ENCODE measurements around the gene CGB5. TPM values are rescaled to one million over a fixed set of nuclear protein-coding genes. Genes with fewer than 3 reads are reported as not detected.

CGB5 gene
- polyA plus RNA-seq, 1 of the 3 experiments (the other 2 are of a cell fraction) = 0.16 TPM

DNA sequence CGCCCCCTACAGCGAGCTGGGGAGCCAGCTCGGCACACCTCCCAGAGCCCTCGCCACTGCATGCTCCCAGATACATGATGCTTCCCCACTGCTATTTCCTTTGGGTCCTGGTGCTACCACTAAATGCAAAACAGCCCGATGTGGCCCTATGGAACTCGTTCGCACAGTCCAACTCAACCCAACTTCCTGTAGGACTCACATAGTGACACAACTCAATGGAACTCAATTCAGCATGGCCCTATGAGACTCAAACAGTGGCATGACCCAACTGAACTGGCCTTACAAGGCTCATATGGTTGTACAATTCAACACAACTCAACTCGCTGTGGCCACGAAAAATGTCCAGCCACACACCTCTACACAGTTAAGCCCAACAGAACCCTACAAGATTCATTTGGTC is 25.4 kb downstream of the CGB5 start:
- no peak overlapping the region for H2AFZ ChIP-seq (ENCODE audit: low read depth)
- CTCF ChIA-PET = interaction anchor here (1.4 to 2.6 kb wide), 6 partner anchors 9 to 140 kb away, joined by 5 to 14 read pairs (median 6); partner anchors contain the start of gene CGB7
- peak overlapping the region in 1 of 2 experiments; percentile 22; a peak in 1 of 4 replicates for H3K27ac ChIP-seq (ENCODE audit: low read depth in 2 of 2, low read length in 1 of 2)
- H3K9ac ChIP-seq = no peak overlapping the region
- TF ChIP-seq PBX3 (IDR thresholded peaks at IDR 0.05) = no peak
- TF ChIP-seq MEF2A (IDR thresholded peaks at IDR 0.05; ENCODE audit: borderline replicate concordance, low read depth) = no peak
- TF ChIP-seq JUND (IDR thresholded peaks at IDR 0.05) = no peak
- no peak for TF ChIP-seq EZH2phosphoT487 (IDR thresholded peaks at IDR 0.05; ENCODE audit: borderline replicate concordance, low read depth)
- DNase-seq = no peak
- H3K9me3 ChIP-seq = no peaks in the 10 kb centered on the region
- peaks cover 11% of the 10 kb centered on the region for H3F3A ChIP-seq (replicated peaks; ENCODE audit: insufficient read depth)
- peaks cover 8% of the 10 kb centered on the region; the same call in 1 of the 2 replicates for H3K27me3 ChIP-seq (ENCODE audit: insufficient read depth)
- no peak overlapping the region for H3K4me2 ChIP-seq
- H3K4me1 ChIP-seq (ENCODE audit: control insufficient read depth in 1 of 2, insufficient read depth in 2 of 2, low read depth in 1 of 2, low read length in 1 of 2) = peaks cover 0 to 8% of the 10 kb centered on the region in 2 experiments; a peak in 1 of 4 replicates
- no peaks in the 10 kb centered on the region for H4K20me1 ChIP-seq (ENCODE audit: insufficient read depth)
- no peaks in the 10 kb centered on the region for H3K9me2 ChIP-seq
- no peak overlapping the region for H3K4me3 ChIP-seq (ENCODE audit: low read depth in 2 of 2, low read length in 1 of 2)
- WGBS (ENCODE audit: low lambda C conversion rate) = 75% methylated on average over 7 of the region's 9 CpGs
- H3K36me3 ChIP-seq (replicated peaks in 1 of 2; ENCODE audit: control insufficient read depth in 1 of 2, insufficient read depth in 2 of 2, low read length in 1 of 2) = no peaks in the 10 kb centered on the region
- POLR2A ChIA-PET = no interaction called here
- peaks cover 3% of the 10 kb centered on the region; the same call in 1 of the 2 replicates for H3K79me2 ChIP-seq (ENCODE audit: insufficient read depth)

- no peaks in the 10 kb centered on the region; a peak in 1 of 4 replicates for H3K4me1 ChIP-seq (ENCODE audit: control insufficient read depth in 1 of 2, insufficient read depth in 2 of 2, low read depth in 1 of 2, low read length in 1 of 2)
- no peak overlapping the region for H3K4me2 ChIP-seq
- no peak overlapping the region for H3K9ac ChIP-seq
- H3K9me2 ChIP-seq = no peaks in the 10 kb centered on the region
- no peaks in the 10 kb centered on the region for H3K36me3 ChIP-seq (replicated peaks in 1 of 2; ENCODE audit: control insufficient read depth in 1 of 2, insufficient read depth in 2 of 2, low read length in 1 of 2)
- DNase-seq = no peak
- no peak overlapping the region for H3K4me3 ChIP-seq (ENCODE audit: low read depth in 2 of 2, low read length in 1 of 2)
- H3K27ac ChIP-seq (ENCODE audit: low read depth in 2 of 2, low read length in 1 of 2) = no peak overlapping the region
- 87% methylated on average over 21 of the region's 21 CpGs for WGBS (ENCODE audit: low lambda C conversion rate)
- TF ChIP-seq EP300 (IDR thresholded peaks at IDR 0.05; ENCODE audit: borderline replicate concordance in 1 of 2, low read depth in 1 of 2, low read length in 1 of 2) (no peak), NRF1 (IDR thresholded peaks at IDR 0.05; ENCODE audit: low read depth, low read length) (no peak), PBX3 (IDR thresholded peaks at IDR 0.05) (no peak), MXI1 (IDR thresholded peaks at IDR 0.05; ENCODE audit: low read depth, low read length) (no peak), ZBTB33 (IDR thresholded peaks at IDR 0.05; ENCODE audit: borderline replicate concordance, low read depth) (no peak), SMC3 (IDR thresholded peaks at IDR 0.05; ENCODE audit: low read depth, low read length) (no peak), POLR2AphosphoS5 (IDR thresholded peaks at IDR 0.05; ENCODE audit: low read depth, low read length) (no peak), MEF2A (IDR thresholded peaks at IDR 0.05; ENCODE audit: borderline replicate concordance, low read depth) (no peak), EZH2phosphoT487 (IDR thresholded peaks at IDR 0.05; ENCODE audit: borderline replicate concordance, low read depth) (no peak)
- no peaks in the 10 kb centered on the region for H3K9me3 ChIP-seq
- H3K79me2 ChIP-seq (ENCODE audit: insufficient read depth) = no peaks in the 10 kb centered on the region
- peaks cover 8% of the 10 kb centered on the region; the same call in 1 of the 2 replicates for H3K27me3 ChIP-seq (ENCODE audit: insufficient read depth)
- POLR2A ChIA-PET = no interaction called here
- peaks cover 14% of the 10 kb centered on the region for H3F3A ChIP-seq (replicated peaks; ENCODE audit: insufficient read depth)
- CTCF ChIA-PET = interaction anchor here (1.1 to 2.6 kb wide), 5 partner anchors 10 to 155 kb away, joined by 5 to 14 read pairs (median 6); no protein-coding TSS in a partner anchor
- H2AFZ ChIP-seq (ENCODE audit: low read depth) = no peak overlapping the region
- no peaks in the 10 kb centered on the region for H4K20me1 ChIP-seq (ENCODE audit: insufficient read depth)
These were observed 26.8 kb downstream of the CGB5 start for GRCh38 chr19:49070416-49070815.

Measured in SK-N-SH (cell line).